Stimulated activated CD4-positive, alpha-beta T cell treated with anti-CD3 and anti-CD28 coated beads, Interleukin-12 subunit alpha, Interleukin-12 subunit beta, amount 100 ng/mL, for 4 hours (primary cell): ENCODE data around the gene ZNF584.
A peak's percentile ranks its signal among the peaks of the same experiment; 100 is the strongest.
"Not testable (repeated sequence)": the region's sequence is repeated elsewhere in the genome, so short reads cannot be mapped to it uniquely, and the experiment has no call there.

Source experiments
- DNase-seq: peaks from one replicate; pipeline ENCODE4 v3.0.0-alpha.2; 2020

The ZNF584 gene

GRCh38 chr19:58386576-58387337 is 21.7 kb upstream of the ZNF584 start, which contains the start of gene RPS5:
Gene RPS5 (plus strand): TSS chr19:58387269. CDS start chr19:58388138, 869 bp downstream.
- DNase-seq: peak; percentile 90

GRCh38 chr19:58387338-58388174 is 20.9 kb upstream of the ZNF584 start:
- DNase-seq: no peak

GRCh38 chr19:58388175-58388526 is 20.3 kb upstream of the ZNF584 start:
- DNase-seq: no peak

DNA sequence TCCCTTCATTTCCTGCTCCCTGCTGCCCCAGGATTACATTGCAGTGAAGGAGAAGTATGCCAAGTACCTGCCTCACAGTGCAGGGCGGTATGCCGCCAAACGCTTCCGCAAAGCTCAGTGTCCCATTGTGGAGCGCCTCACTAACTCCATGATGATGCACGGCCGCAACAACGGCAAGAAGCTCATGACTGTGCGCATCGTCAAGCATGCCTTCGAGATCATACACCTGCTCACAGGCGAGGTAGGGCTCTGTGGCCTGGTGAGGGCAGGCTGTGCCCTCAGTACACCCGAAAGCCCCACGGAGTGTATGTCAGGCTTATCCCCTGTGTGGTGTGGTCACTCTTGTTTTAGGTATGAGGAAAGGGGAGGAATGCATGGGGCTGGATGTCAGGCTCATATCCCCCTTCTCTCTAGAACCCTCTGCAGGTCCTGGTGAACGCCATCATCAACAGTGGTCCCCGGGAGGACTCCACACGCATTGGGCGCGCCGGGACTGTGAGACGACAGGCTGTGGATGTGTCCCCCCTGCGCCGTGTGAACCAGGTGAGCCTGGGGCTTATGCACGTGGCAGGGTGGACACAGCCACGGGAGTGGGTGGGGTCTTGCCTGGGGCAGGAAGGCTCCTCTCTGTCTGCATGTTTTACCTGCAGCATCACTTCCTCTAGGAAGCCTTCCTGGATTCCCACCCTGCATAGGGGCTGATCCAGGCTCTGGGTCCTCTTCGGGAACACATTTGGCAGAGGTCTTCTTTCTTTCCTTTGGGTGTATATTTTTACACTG is 15.3 kb upstream of the ZNF584 start:
- no peak for DNase-seq

GRCh38 chr19:58393725-58394033 is 14.8 kb upstream of the ZNF584 start:
- no peak for DNase-seq

- DNase-seq: no peak
Observed at GRCh38 chr19:58394821-58395219, 13.6 kb upstream of the ZNF584 start.

- peak; percentile 35 for DNase-seq
Observed at GRCh38 chr19:58395220-58395978, 13.1 kb upstream of the ZNF584 start, which contains the start of gene RNF225. Gene RNF225 (plus strand): TSS chr19:58395656. CDS start chr19:58396090, 434 bp downstream.

DNA sequence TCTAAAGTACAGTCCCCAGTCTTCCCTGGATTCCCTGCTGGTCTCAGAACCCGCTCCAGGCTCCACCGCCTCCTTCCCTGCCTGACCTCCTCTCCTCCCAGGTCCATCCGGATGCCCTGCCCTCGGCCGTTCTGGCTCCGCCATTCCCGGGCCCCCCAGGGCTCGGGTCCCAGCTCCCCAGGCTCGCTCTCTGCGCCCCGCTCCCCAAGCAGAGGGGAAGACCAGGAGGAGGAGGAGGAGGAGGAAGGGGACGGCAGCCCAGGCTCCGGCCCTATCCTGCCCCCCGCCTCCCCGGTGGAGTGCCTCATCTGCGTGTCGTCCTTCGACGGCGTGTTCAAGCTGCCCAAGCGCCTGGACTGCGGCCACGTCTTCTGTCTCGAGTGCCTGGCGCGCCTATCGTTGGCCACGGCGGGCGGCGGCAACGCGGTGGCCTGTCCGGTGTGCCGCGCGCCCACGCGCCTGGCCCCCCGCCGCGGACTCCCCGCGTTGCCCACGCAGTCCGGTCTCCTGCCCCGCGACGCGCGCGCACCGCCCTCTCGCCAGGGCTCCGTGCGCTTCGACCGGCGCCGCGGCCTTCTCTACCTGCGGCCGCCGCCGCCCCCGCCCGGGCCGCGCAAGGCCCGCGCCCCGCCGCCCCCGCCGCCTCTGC is 12.3 kb upstream of the ZNF584 start:
- peak; percentile 38 for DNase-seq

GRCh38 chr19:58396691-58397532 is 11.5 kb upstream of the ZNF584 start:
- DNase-seq: no peak

GRCh38 chr19:58397533-58398037 is 10.9 kb upstream of the ZNF584 start:
- no peak for DNase-seq

- DNase-seq: no peak
Observed at GRCh38 chr19:58398087-58398486, 10.4 kb upstream of the ZNF584 start.

DNA sequence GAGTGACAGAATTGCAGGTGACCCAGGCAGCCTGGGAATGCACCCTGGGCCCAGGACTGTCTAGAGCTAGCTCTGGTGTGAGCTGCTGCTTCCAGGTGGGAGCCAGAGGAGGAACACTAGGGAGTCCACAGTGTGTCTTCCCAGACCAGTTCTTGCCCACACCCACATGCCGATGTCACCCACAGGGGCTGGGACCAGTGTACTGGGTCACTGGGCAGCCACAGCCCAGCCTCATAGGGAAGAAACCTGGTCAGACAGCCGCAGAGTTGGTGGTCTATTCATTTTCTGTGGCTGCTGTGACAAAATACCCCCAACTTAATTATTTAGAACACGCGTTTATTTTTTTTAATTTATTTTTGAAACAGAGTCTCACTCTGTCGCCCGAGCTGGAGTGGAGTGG is 9.9 kb upstream of the ZNF584 start:
- DNase-seq: no peak

- DNase-seq: no peak
Observed at GRCh38 chr19:58399903-58400302, 8.5 kb upstream of the ZNF584 start.

DNA sequence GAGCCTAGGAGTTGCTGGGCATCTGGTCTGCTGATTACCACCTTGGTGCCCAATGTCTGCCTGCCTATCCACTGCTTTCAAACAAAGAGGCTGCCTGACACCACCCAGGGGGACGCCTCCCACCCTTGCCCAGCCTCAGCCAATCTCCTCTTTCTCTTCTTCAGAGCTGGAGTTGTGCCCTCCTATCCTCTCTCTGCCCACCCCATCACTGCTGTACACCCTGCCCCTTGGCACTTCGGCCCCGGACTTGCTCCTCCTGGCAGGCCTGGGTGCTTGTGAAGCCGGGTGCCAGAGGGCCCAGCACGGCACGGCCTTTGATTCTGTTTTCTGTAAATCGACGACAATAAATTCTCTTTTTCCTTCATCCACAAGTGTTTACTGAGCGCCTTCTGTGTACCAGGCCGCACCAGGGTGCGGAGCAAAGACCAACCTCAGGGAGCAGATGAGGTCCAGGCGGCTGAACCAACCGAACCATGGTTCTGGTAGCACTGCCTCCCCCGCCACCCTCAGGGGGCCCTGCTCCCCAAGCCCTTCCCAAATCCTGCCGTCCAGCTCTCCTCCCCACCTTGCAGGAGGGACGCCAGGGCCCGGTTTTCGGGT is 8.0 kb upstream of the ZNF584 start:
- no peak for DNase-seq

- DNase-seq: peak; percentile 99
Observed at GRCh38 chr19:58400916-58401839, 7.3 kb upstream of the ZNF584 start.

GRCh38 chr19:58401840-58402421 is 6.5 kb upstream of the ZNF584 start:
- DNase-seq: no peak

DNA sequence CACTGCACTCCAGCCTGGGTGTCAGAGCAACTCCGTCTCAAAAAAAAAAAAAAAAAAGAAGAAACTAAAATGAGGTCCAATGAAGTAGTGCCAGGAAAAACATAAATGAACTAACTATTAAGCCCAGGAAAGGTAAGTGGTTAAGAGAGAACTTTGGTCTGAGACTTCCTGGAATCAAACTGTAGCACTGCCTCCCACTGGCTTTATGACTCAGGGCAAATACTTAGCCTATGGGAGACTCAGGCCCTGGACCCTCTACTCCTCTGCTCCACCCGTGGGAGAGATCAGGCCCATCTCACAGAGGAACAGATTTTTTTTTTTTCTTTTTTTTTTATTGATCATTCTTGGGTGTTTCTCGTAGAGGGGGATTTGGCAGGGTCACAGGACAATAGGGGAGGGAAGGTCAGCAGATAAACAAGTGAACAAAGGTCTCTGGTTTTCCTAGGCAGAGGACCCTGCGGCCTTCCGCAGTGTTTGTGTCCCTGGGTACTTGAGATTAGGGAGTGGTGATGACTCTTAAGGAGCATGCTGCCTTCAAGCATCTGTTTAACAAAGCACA is 4.5 kb upstream of the ZNF584 start:
- DNase-seq: not testable (repeated sequence)

GRCh38 chr19:58406818-58407657 is 1.4 kb upstream of the ZNF584 start:
- DNase-seq: no peak
